HepG2 (cell line): ENCODE measurements around the gene FBXO33. TPM values are rescaled to one million over a fixed set of nuclear protein-coding genes. Genes with fewer than 3 reads are reported as not detected.

Experiments used
- CEBPB ChIP-seq: IDR thresholded peaks from 2 replicates; pipeline ENCODE4 v1.6.1; 2011; ENCODE audit warnings: low read depth, low read length, improper control_type of control experiment, borderline replicate concordance
- CREM ChIP-seq, 2 experiments: sonication (generic) in 1 of 2; formaldehyde crosslinking in 1 of 2; IDR thresholded peaks; 2 replicates each; pipeline versions ENCODE4 v1.4.0 to v1.6.1; 2016 to 2020; ENCODE audit warnings: antibody characterized with exemption in 1 of 2, mild to moderate bottlenecking in 1 of 2, missing genetic modification reagents in 1 of 2
- DRAP1 ChIP-seq: IDR thresholded peaks from 2 replicates; pipeline ENCODE4 v1.6.1; 2016; ENCODE audit warnings: missing genetic modification reagents, missing compliant biosample characterization
- FOXA3 ChIP-seq: IDR thresholded peaks from 2 replicates; pipeline ENCODE4 v1.6.1; 2016; ENCODE audit warnings: missing genetic modification reagents, missing compliant biosample characterization
- HIC2 ChIP-seq: sonication (generic); formaldehyde crosslinking; IDR thresholded peaks from 2 replicates; pipeline ENCODE4 v1.9.0; 2022; ENCODE audit warnings: low read depth, missing genetic modification reagents
- HMG20B ChIP-seq: conservative IDR thresholded peaks from 2 replicates; pipeline ENCODE4 v1.6.1; 2016; ENCODE audit warnings: missing genetic modification reagents, missing compliant biosample characterization
- ISX ChIP-seq: sonication (generic); formaldehyde crosslinking; conservative IDR thresholded peaks from 2 replicates; pipeline ENCODE4 v1.5.0; 2020; ENCODE audit warnings: missing genetic modification reagents
- MAFF ChIP-seq: IDR thresholded peaks from 2 replicates; pipeline ENCODE4 v1.6.1; 2011; ENCODE audit warnings: low read depth, low read length, improper control_type of control experiment
- MNT ChIP-seq: fragments of 450-650 bp; IDR thresholded peaks from 2 replicates; pipeline ENCODE4 v1.6.1; 2016
- ONECUT2 ChIP-seq: sonication (generic); formaldehyde crosslinking; IDR thresholded peaks from 2 replicates; pipeline ENCODE4 v1.4.0; 2020; ENCODE audit warnings: missing genetic modification reagents
- RBFOX2 ChIP-seq: fragments of 200-400 bp; formaldehyde crosslinking; IDR thresholded peaks from 2 replicates; pipeline ENCODE4 v1.6.1; 2017; ENCODE audit warnings: low read depth, mild to moderate bottlenecking, low read length
- RFX3 ChIP-seq: IDR thresholded peaks from 2 replicates; pipeline ENCODE4 v1.6.1; 2016; ENCODE audit warnings: missing biosample characterization, missing genetic modification reagents
- SKI ChIP-seq: fragments of 450-650 bp; IDR thresholded peaks from one replicate; pipeline ENCODE4 v1.6.1; 2018; ENCODE audit warnings: mild to moderate bottlenecking; ENCODE audit not compliant: partially characterized antibody
- SNAPC5 ChIP-seq: sonication (generic); formaldehyde crosslinking; IDR thresholded peaks from 2 replicates; pipeline ENCODE4 v1.8.1; 2023; ENCODE audit warnings: mild to moderate bottlenecking, missing genetic modification reagents, borderline replicate concordance
- SP2 ChIP-seq: sonication (generic); formaldehyde crosslinking; IDR thresholded peaks from 2 replicates; pipeline ENCODE4 v1.5.1; 2020; ENCODE audit warnings: mild to moderate bottlenecking, missing genetic modification reagents
- TBL1XR1 ChIP-seq: fragments of 150-350 bp; IDR thresholded peaks from 2 replicates; pipeline ENCODE4 v1.6.1; 2014; ENCODE audit warnings: borderline replicate concordance, low read length; ENCODE audit not compliant: partially characterized antibody
- YEATS2 ChIP-seq: sonication (generic); formaldehyde crosslinking; IDR thresholded peaks from 2 replicates; pipeline ENCODE4 v1.4.0; 2020; ENCODE audit warnings: missing genetic modification reagents, borderline replicate concordance
- ZBED4 ChIP-seq: sonication (generic); formaldehyde crosslinking; IDR thresholded peaks from 2 replicates; pipeline ENCODE4 v1.4.0; 2020; ENCODE audit warnings: missing genetic modification reagents, borderline replicate concordance
- ZC3H4 ChIP-seq: sonication (generic); formaldehyde crosslinking; IDR thresholded peaks from 2 replicates; pipeline ENCODE4 v1.4.0; 2020; ENCODE audit warnings: missing genetic modification reagents, borderline replicate concordance
- ZNF383 ChIP-seq: sonication (generic); formaldehyde crosslinking; IDR thresholded peaks from 2 replicates; pipeline ENCODE4 v1.4.0; 2020; ENCODE audit warnings: missing genetic modification reagents, mild to moderate bottlenecking, borderline replicate concordance
- ZNF550 ChIP-seq: sonication (generic); formaldehyde crosslinking; IDR thresholded peaks from 2 replicates; pipeline ENCODE4 v1.4.0; 2020; ENCODE audit warnings: mild to moderate bottlenecking, missing genetic modification reagents, borderline replicate concordance
- ZNF614 ChIP-seq: IDR thresholded peaks from 2 replicates; pipeline ENCODE4 v1.6.1; 2018; ENCODE audit warnings: missing biosample characterization, missing genetic modification reagents, inconsistent platforms, borderline replicate concordance
- ZNF674 ChIP-seq: sonication (generic); formaldehyde crosslinking; IDR thresholded peaks from 2 replicates; pipeline ENCODE4 v1.5.0; 2020; ENCODE audit warnings: low read depth, mild to moderate bottlenecking, missing genetic modification reagents
- polyA plus RNA-seq, 8 experiments: library from polyadenylated mRNA; depleted of rRNA in 3 of 8; stranded (reverse) in 7 of 8; unstranded in 1 of 8; fragments of >200 nt; fragmentation: Illumina TruSeq in 4 of 8; extraction: Trizol in 4 of 8; gene quantifications; 2 replicates each; pipeline versions ENCODE4 v1.2.1 to v1.2.3, GENCODE V29; 2011 to 2016; ENCODE audit warnings: low read depth in 4 of 8, missing spikeins in 1 of 8, mixed read lengths in 1 of 8; ENCODE audit not compliant: insufficient read depth in 1 of 8
- total RNA-seq, 5 experiments: library from RNA; depleted of rRNA; stranded (reverse); fragments of >200 nt; fragmentation: Illumina TruSeq; extraction: Trizol; gene quantifications; 2 replicates each; pipeline ENCODE4 v1.2.3, GENCODE V29; 2016; ENCODE audit warnings: low read depth in 1 of 5

Gene FBXO33
- total and polyA plus RNA-seq, 2 of the 13 experiments (the other 11 are each of a cell fraction or from before 2014, with no cell fraction given) = 15.5 to 16.9 TPM

- TF ChIP-seq ZBED4 = peak; percentile 92; the same call in 1 of the 2 replicates
- peak; percentile 94 for TF ChIP-seq CREM (IDR thresholded peaks at IDR 0.05)
- no peak; the same call in 1 of the 2 replicates for TF ChIP-seq CREM (CRISPR knock-in tag; IDR thresholded peaks at IDR 0.05)
- no peak for TF ChIP-seq ZNF383 (CRISPR knock-in tag)
- TF ChIP-seq ZNF614 (CRISPR knock-in tag) = peak; percentile 84
- TF ChIP-seq RFX3 = peak; percentile 52; the same call in 1 of the 2 replicates
- no peak for TF ChIP-seq ONECUT2 (CRISPR knock-in tag)
- peak; percentile 65 for TF ChIP-seq FOXA3
- no peak for TF ChIP-seq ZNF550 (CRISPR knock-in tag)
- no peak for TF ChIP-seq CEBPB
- no peak for TF ChIP-seq RBFOX2
- TF ChIP-seq ZNF674 = 0 out of 2 replicates have a peak, but pooled peaks have one; percentile 92
- TF ChIP-seq MNT = peak; percentile 85
- peak; percentile 68 for TF ChIP-seq SP2
- TF ChIP-seq TBL1XR1 = peak; percentile 61
- TF ChIP-seq MAFF = peak; percentile 34; the same call in 1 of the 2 replicates
- TF ChIP-seq SNAPC5 (CRISPR knock-in tag) = no peak
- TF ChIP-seq YEATS2 = peak; percentile 87
- TF ChIP-seq HIC2 (CRISPR knock-in tag) = 0 out of 2 replicates have a peak, but pooled peaks have one; percentile 1
- TF ChIP-seq ZC3H4 (CRISPR knock-in tag) = peak; percentile 64
- TF ChIP-seq ISX (CRISPR knock-in tag) = 0 out of 2 replicates have a peak, but pooled peaks have one; percentile 22
- TF ChIP-seq SKI = peak; percentile 87
- TF ChIP-seq DRAP1 = peak; percentile 80
- 0 out of 2 replicates have a peak, but pooled peaks have one; percentile 42 for TF ChIP-seq HMG20B
These were observed at the start of gene FBXO33 (continued) for GRCh38 chr14:39432179-39432618.
